ENCODE measurements around the gene KLHL40. TPM values are rescaled to one million over a fixed set of nuclear protein-coding genes. Genes with fewer than 3 reads are reported as not detected.

KLHL40 gene
- total RNA-seq, 1 experiment from 2014 or later, result not detected

- intact Hi-C loops (cut with micrococcal nuclease; ENCODE audit: unreplicated experiment), result no loop called here
- CTCF ChIA-PET, result interaction anchor here (1.0 kb wide), 1 partner anchor 14 kb away, joined by 3 read pairs; no protein-coding TSS in a partner anchor
- DNase-seq, result no peak
- Mint-ChIP-seq H3K9me3 (ENCODE audit: low read depth, unreplicated experiment) (no peaks in the 10 kb centered on the region), H3K27me3 (ENCODE audit: unreplicated experiment) (peaks cover 62% of the 10 kb centered on the region), H3K27ac (ENCODE audit: unreplicated experiment) (no peak overlapping the region), H3K36me3 (ENCODE audit: insufficient read depth, unreplicated experiment) (no peaks in the 10 kb centered on the region), H3K4me3 (ENCODE audit: low read depth, unreplicated experiment) (no peak overlapping the region), H3K4me1 (ENCODE audit: low read depth, unreplicated experiment) (no peaks in the 10 kb centered on the region)
- no TSS peak for BruUV-seq (replicated peaks)
- TF ChIP-seq CTCF (IDR thresholded peaks at IDR 0.05; ENCODE audit: unreplicated experiment), result no peak
Measured at GRCh38 chr3:42670051-42670576, 15.2 kb upstream of the KLHL40 start.

GRCh38 chr3:42670670-42671069 lies 14.7 kb upstream of the KLHL40 start:
- Mint-ChIP-seq H3K9me3 (ENCODE audit: low read depth, unreplicated experiment) (no peaks in the 10 kb centered on the region), H3K27ac (ENCODE audit: unreplicated experiment) (no peak overlapping the region), H3K4me1 (ENCODE audit: low read depth, unreplicated experiment) (no peaks in the 10 kb centered on the region), H3K27me3 (ENCODE audit: unreplicated experiment) (peaks cover 62% of the 10 kb centered on the region), H3K36me3 (ENCODE audit: insufficient read depth, unreplicated experiment) (no peaks in the 10 kb centered on the region), H3K4me3 (ENCODE audit: low read depth, unreplicated experiment) (no peak overlapping the region)
- CTCF ChIA-PET, result no interaction called here
- intact Hi-C loops (cut with micrococcal nuclease; ENCODE audit: unreplicated experiment), result no loop called here
- BruUV-seq (replicated peaks), result no TSS peak
- no peak for TF ChIP-seq CTCF (IDR thresholded peaks at IDR 0.05; ENCODE audit: unreplicated experiment)
- DNase-seq, result no peak

DNA sequence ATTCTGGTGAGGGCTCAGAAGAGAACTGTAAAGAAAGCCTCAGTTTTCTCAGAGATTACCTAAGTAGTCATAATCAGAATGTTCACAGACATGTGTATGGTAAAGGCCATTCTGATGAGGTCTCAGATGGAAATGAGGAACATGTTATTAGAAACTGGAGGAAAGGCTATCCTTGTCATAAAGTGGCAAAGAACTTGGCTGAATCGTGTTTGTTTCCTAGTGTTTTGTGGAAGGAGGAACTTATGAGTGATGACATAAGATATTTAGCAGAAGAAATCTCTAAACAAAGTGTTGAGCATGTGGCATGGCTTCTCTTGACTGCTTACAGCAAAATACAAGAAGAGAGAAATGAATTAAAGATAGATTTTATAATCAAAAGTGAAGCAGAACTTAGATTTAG lies 12.8 kb upstream of the KLHL40 start:
- no TSS peak for BruUV-seq (replicated peaks)
- no peaks in the 10 kb centered on the region for H3K9me3 Mint-ChIP-seq (ENCODE audit: low read depth, unreplicated experiment)

DNA sequence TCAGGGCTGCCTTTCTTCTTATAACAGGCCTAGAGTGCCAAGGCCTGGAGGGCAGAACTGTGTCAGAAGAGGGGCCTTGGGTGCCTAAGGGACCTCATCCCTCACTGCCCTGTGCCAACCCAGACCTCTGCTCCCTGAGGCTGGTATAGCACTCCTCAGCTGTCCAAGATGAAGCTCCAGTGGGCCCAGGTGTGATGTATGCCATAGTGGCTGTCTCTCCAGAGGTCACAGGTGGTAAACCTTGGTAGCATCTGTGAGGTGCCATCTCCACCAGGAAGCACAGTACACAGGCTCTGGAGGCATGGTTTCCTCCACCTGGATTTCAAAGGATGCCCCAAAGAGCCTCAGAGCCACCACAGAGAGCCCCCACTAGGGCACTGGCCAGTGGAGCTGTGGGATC lies 12.3 kb upstream of the KLHL40 start:
- CTCF ChIA-PET, result no interaction called here
- no TSS peak for BruUV-seq (replicated peaks)
- H3K36me3 Mint-ChIP-seq (ENCODE audit: insufficient read depth, unreplicated experiment), result no peaks in the 10 kb centered on the region
- no peak for TF ChIP-seq CTCF (IDR thresholded peaks at IDR 0.05; ENCODE audit: unreplicated experiment)
- H3K4me1 Mint-ChIP-seq (ENCODE audit: low read depth, unreplicated experiment), result no peaks in the 10 kb centered on the region
- H3K9me3 Mint-ChIP-seq (ENCODE audit: low read depth, unreplicated experiment), result no peaks in the 10 kb centered on the region
- no peak overlapping the region for H3K27ac Mint-ChIP-seq (ENCODE audit: unreplicated experiment)
- intact Hi-C loops (cut with micrococcal nuclease; ENCODE audit: unreplicated experiment), result no loop called here
- H3K4me3 Mint-ChIP-seq (ENCODE audit: low read depth, unreplicated experiment), result no peak overlapping the region
- H3K27me3 Mint-ChIP-seq (ENCODE audit: unreplicated experiment), result peaks cover 62% of the 10 kb centered on the region
- no peak for DNase-seq

More for the DNA sequence above, 12.8 kb upstream of the KLHL40 start:
- H3K36me3 Mint-ChIP-seq (ENCODE audit: insufficient read depth, unreplicated experiment), result no peaks in the 10 kb centered on the region
- no peak for DNase-seq
- no peaks in the 10 kb centered on the region for H3K4me1 Mint-ChIP-seq (ENCODE audit: low read depth, unreplicated experiment)
- no peak overlapping the region for H3K4me3 Mint-ChIP-seq (ENCODE audit: low read depth, unreplicated experiment)
- intact Hi-C loops (cut with micrococcal nuclease; ENCODE audit: unreplicated experiment), result no loop called here
- no peak overlapping the region for H3K27ac Mint-ChIP-seq (ENCODE audit: unreplicated experiment)
- CTCF ChIA-PET, result no interaction called here
- peaks cover 62% of the 10 kb centered on the region for H3K27me3 Mint-ChIP-seq (ENCODE audit: unreplicated experiment)
- no peak for TF ChIP-seq CTCF (IDR thresholded peaks at IDR 0.05; ENCODE audit: unreplicated experiment)
